Right lobe of liver (tissue), 6 donors: ENCODE results near the gene UCP2. TPM values are rescaled to one million over a fixed set of nuclear protein-coding genes. Genes with fewer than 3 reads are reported as not detected.

Source experiments
- ATAC-seq, 4 donors: fragments of 200-7000 bp; cut with Tn5 transposase; one replicate each; pipeline ENCODE4 v1.9.1; 2020; ENCODE audit warnings: mild to moderate bottlenecking in 4 of 4, moderate library complexity in 4 of 4
- DNase-seq, 3 donors: peaks; one replicate each; pipeline ENCODE4 v3.0.0-alpha.2; 2020
- H3K27ac ChIP-seq, 3 donors: fragments of 200-600 bp; one replicate each; pipeline ENCODE4 v1.8.0; 2022
- H3K27me3 ChIP-seq, 2 donors: fragments of 200-600 bp; one replicate each; pipeline ENCODE4 v1.8.0; 2022
- H3K36me3 ChIP-seq, 4 donors: fragments of 200-600 bp; sonication (generic) in 1 of 4; one replicate each; pipeline versions ENCODE4 v1.5.1 to v1.8.0; 2017 to 2022; ENCODE audit warnings: control low read depth in 1 of 4
- H3K4me1 ChIP-seq, 4 donors: fragments of 200-600 bp; sonication (generic) in 1 of 4; one replicate each; pipeline versions ENCODE4 v1.5.1 to v1.8.0; 2017 to 2022; ENCODE audit warnings: control low read depth in 1 of 4
- H3K4me3 ChIP-seq, 3 donors: fragments of 200-600 bp; one replicate each; pipeline ENCODE4 v1.8.0; 2022
- H3K9me3 ChIP-seq, 4 donors: fragments of 200-600 bp; sonication (generic) in 1 of 4; one replicate each; pipeline versions ENCODE4 v1.5.1 to v1.8.0; 2017 to 2022; ENCODE audit warnings: control low read depth in 1 of 4
- CTCF ChIP-seq, 4 donors: fragments of 200-600 bp in 3 of 4; fragments of 450-650 bp in 1 of 4; IDR thresholded peaks; one replicate each; pipeline versions ENCODE4 v1.5.1 to v1.8.0; 2016 to 2022; ENCODE audit warnings: antibody characterized with exemption in 4 of 4, mild to moderate bottlenecking in 2 of 4
- POLR2A ChIP-seq: fragments of 450-650 bp; IDR thresholded peaks from one replicate; pipeline ENCODE4 v1.6.1; 2017; ENCODE audit warnings: antibody characterized with exemption, mild to moderate bottlenecking
- WGBS: methylation state at CpG from one replicate; pipeline ENCODE4 v1.1.6; 2018; ENCODE audit warnings: low coverage, low lambda C conversion rate; ENCODE audit not compliant: insufficient coverage; ENCODE audit errors: missing lambda C conversion rate; 5-methylcytosine and 5-hydroxymethylcytosine counted together
- intact Hi-C, 2 donors: fragments of 100-400 bp; cut with DNase I; formaldehyde crosslinking; loops; one replicate each; pipeline versions ENCODE4 v1.11.2 to v1.14.1; 2022
- long read RNA-seq: library from polyadenylated mRNA; unstranded; transcript quantifications from one replicate; pipeline ENCODE4 v2.0.0, GENCODE V29; 2019
- total RNA-seq, 6 experiments: library from RNA; depleted of rRNA in 2 of 6; stranded (reverse); fragments of >200 nt in 2 of 6; fragmentation: NEBNext Ultra II Directional in 3 of 6; extraction: Animal tissue kit (Norgen Biotek cat#: 25700) in 3 of 6; gene quantifications; one replicate each; pipeline versions ENCODE4 v1.1.0 to v1.2.4, GENCODE V29; 2016 to 2023
- donor health status: DM: no; HTN: yes; CAD: no.
- donor health status: DM: no; HTN: no; CAD: no.
- donor health status: DM: no; HTN: no; CAD: no.
- donor health status: DM: no; HTN: yes; CAD: no.
- donor health status: DM: no; HTN: yes; CAD: no.

The UCP2 gene, protein sequence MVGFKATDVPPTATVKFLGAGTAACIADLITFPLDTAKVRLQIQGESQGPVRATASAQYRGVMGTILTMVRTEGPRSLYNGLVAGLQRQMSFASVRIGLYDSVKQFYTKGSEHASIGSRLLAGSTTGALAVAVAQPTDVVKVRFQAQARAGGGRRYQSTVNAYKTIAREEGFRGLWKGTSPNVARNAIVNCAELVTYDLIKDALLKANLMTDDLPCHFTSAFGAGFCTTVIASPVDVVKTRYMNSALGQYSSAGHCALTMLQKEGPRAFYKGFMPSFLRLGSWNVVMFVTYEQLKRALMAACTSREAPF
- total RNA-seq: 10 to 100 TPM in 1 of 6 experiments, 1 to 10 TPM in 5; 5.2 to 41.3 (median 8.7) TPM
- long read RNA-seq, partial matches to known transcripts: 0 of 1 reads
- long read RNA-seq, other reads (novel, unspliced or antisense): 0 of 1 reads

DNA sequence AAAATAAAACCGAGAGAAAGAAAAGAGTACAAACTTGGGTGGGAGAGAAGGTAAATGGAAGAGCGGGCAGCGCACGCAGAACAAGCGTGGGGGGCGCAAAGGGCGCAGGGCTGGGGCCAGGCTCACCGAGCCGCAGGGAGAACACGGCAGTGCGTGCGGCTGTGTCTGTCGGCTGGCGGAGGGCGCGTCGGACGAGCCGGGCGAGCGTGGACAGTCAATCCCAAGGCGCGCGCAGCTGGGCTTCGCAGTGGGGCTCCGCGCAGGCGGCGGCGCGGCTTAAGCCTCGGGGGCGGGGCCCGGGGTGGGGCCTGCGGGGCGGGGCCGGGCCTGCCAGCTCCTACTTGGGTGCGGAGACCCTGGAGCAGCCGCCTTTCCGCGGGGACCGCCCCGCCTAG, at the start of gene UCP2:
TSS of gene UCP2 (minus strand) at position 249 of the 395 bp plus-strand sequence. CDS start 4,465 bp downstream, outside the sequence.
- ATAC-seq: peak; percentile 76 to 86 (median 82)
- no peaks in the 10 kb centered on the region for H3K9me3 ChIP-seq
- 0% methylated on average over 1 of the region's 43 CpGs for WGBS

GRCh38 chr11:74030723-74031676, 48.4 kb upstream of the UCP2 start:
- no peak for TF ChIP-seq CTCF (IDR thresholded peaks at IDR 0.05)
- no peak for TF ChIP-seq POLR2A
- intact Hi-C loops: no loop called here
- DNase-seq (no peak), ATAC-seq (no peak)
- no peak overlapping the region for H3K4me3 ChIP-seq
- H3K27me3 ChIP-seq: no peaks in the 10 kb centered on the region
- H3K27ac ChIP-seq: no peak overlapping the region
- H3K4me1 ChIP-seq: no peaks in the 10 kb centered on the region
- no peaks in the 10 kb centered on the region for H3K9me3 ChIP-seq
- H3K36me3 ChIP-seq: peaks cover 0 to 10% (median 2%) of the 10 kb centered on the region in 4 donors
- WGBS: 82% methylated on average over 7 of the region's 9 CpGs

More for the DNA sequence above, at the start of gene UCP2:
- Histone ChIP-seq H3K27ac (peak within 1 kb of the TSS; percentile 62 to 72 (median 71)), H3K4me3 (peak within 1 kb of the TSS; percentile 40 to 60 (median 56)), H3K27me3 (no peaks in the 10 kb centered on the region), H3K36me3 (no peaks in the 10 kb centered on the region), H3K4me1 (peaks cover 0 to 5% (median 0%) of the 10 kb centered on the region in 4 donors)
- peak; percentile 79 to 87 (median 87) for DNase-seq
- intact Hi-C loops: no loop called here
- TF ChIP-seq CTCF (IDR thresholded peaks at IDR 0.05) (no peak), POLR2A (peak; percentile 13)

DNA sequence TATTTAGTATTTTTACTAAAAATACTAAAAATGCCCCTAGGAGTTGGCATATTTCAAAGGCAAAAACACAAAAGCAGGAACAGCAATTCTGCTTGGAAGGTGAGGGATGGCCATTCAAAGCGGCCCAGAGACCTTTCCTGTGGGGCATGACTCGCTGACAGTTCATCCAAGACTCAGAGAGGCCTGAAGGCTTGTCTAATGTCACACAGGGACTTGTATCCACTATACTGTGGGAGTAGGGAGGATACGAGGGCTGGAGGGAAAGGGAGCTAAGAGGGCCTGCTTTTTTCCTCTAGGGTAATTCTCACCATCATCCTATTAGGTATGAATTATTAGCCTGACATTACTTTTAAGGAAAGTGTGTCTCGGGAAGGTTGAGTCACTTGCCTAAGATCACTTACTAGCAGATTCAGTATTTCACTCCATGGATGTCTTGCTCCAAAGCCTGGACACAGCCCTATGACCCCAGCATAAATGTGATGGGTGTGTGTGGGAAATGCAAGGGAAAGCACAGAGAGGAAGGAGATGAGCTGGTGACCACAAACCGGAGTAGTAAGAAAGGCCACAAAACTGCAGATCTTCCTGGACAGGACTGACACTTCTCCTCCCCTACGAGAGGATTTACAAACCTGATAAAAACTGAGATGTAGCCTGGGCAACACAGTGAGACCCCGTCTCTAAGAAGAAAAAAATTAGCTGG, 43.0 kb upstream of the UCP2 start:
- Histone ChIP-seq H3K27ac (no peak overlapping the region), H3K36me3 (no peaks in the 10 kb centered on the region), H3K9me3 (no peaks in the 10 kb centered on the region), H3K4me3 (no peak overlapping the region), H3K4me1 (no peaks in the 10 kb centered on the region), H3K27me3 (no peaks in the 10 kb centered on the region)
- ATAC-seq: peak in 2 of 4 donors; percentile 20 to 40
- 75% methylated on average over 4 of the region's 7 CpGs for WGBS
- intact Hi-C loops: no loop called here
- TF ChIP-seq POLR2A (no peak), CTCF (IDR thresholded peaks at IDR 0.05) (no peak)
- DNase-seq: no peak
